GM23338 (cell line): ENCODE measurements around the gene H19. TPM values are rescaled to one million over a fixed set of nuclear protein-coding genes. Genes with fewer than 3 reads are reported as not detected.

Source experiments
- ATAC-seq: fragments of 200-7000 bp; cut with Tn5 transposase; 3 replicates; pipeline ENCODE4 v1.9.1; 2020
- DNase-seq: peaks from one replicate; pipeline ENCODE4 v3.0.0-alpha.2; 2015; ENCODE audit warnings: low spot score
- H2AFZ ChIP-seq: fragments of 200-600 bp; sonication (generic); 2 replicates; pipeline ENCODE4 v1.8.0; 2016; ENCODE audit warnings: antibody characterized with exemption, mild to moderate bottlenecking, moderate library complexity
- H3F3A ChIP-seq: fragments of 200-600 bp; sonication (generic); replicated peaks from 2 replicates; pipeline ENCODE4 v1.8.0; 2017; ENCODE audit warnings: antibody characterized with exemption, mixed run types, low read depth
- H3K27ac ChIP-seq: fragments of 200-600 bp; sonication (generic); 2 replicates; pipeline ENCODE4 v1.6.1; 2016; ENCODE audit warnings: low read depth
- H3K27me3 ChIP-seq: fragments of 200-600 bp; sonication (generic); 2 replicates; pipeline ENCODE4 v1.8.0; 2016; ENCODE audit warnings: mild to moderate bottlenecking, mixed run types, moderate library complexity; ENCODE audit not compliant: insufficient read depth
- H3K36me3 ChIP-seq: fragments of 200-600 bp; sonication (generic); 2 replicates; pipeline ENCODE4 v1.8.0; 2016; ENCODE audit warnings: mild to moderate bottlenecking; ENCODE audit not compliant: insufficient read depth
- H3K4me1 ChIP-seq: fragments of 200-600 bp; sonication (generic); 2 replicates; pipeline ENCODE4 v1.8.0; 2016; ENCODE audit warnings: mild to moderate bottlenecking, moderate library complexity; ENCODE audit not compliant: insufficient read depth
- H3K4me2 ChIP-seq: fragments of 200-600 bp; sonication (generic); 2 replicates; pipeline ENCODE4 v1.7.1; 2017; ENCODE audit warnings: mixed run types
- H3K4me3 ChIP-seq: fragments of 200-600 bp; sonication (generic); 2 replicates; pipeline ENCODE4 v1.6.1; 2016; ENCODE audit warnings: mixed run types
- H3K79me2 ChIP-seq: fragments of 200-600 bp; sonication (generic); replicated peaks from 2 replicates; pipeline ENCODE4 v1.8.0; 2017; ENCODE audit warnings: mild to moderate bottlenecking; ENCODE audit not compliant: insufficient read depth
- H3K9me2 ChIP-seq: fragments of 200-600 bp; sonication (generic); 2 replicates; pipeline ENCODE4 v1.8.0; 2017; ENCODE audit not compliant: insufficient read depth
- H4K20me1 ChIP-seq: fragments of 200-600 bp; sonication (generic); replicated peaks from 2 replicates; pipeline ENCODE4 v1.8.0; 2017; ENCODE audit warnings: mild to moderate bottlenecking; ENCODE audit not compliant: insufficient read depth
- H3K27ac Mint-ChIP-seq: 2 replicates; pipeline ENCODE4 v1.8.0; 2020; ENCODE audit warnings: inconsistent platforms, mild to moderate bottlenecking, moderate library complexity, mixed read lengths
- H3K27me3 Mint-ChIP-seq: 3 replicates; pipeline ENCODE4 v1.8.0; 2022; ENCODE audit warnings: low read depth, mild to moderate bottlenecking, moderate library complexity, mixed read lengths, inconsistent platforms; ENCODE audit not compliant: insufficient read depth, poor library complexity
- H3K36me3 Mint-ChIP-seq: 3 replicates; pipeline ENCODE4 v1.8.0; 2021; ENCODE audit warnings: low read depth, mild to moderate bottlenecking, inconsistent platforms, moderate library complexity, mixed read lengths
- H3K4me1 Mint-ChIP-seq: 3 replicates; pipeline ENCODE4 v1.8.0; 2020; ENCODE audit warnings: mild to moderate bottlenecking, inconsistent platforms, mixed read lengths
- H3K4me3 Mint-ChIP-seq: 3 replicates; pipeline ENCODE4 v1.8.0; 2021; ENCODE audit warnings: moderate library complexity, mild to moderate bottlenecking, inconsistent platforms, mixed read lengths
- H3K9me3 Mint-ChIP-seq: 3 replicates; pipeline ENCODE4 v1.8.0; 2020; ENCODE audit warnings: moderate library complexity, mild to moderate bottlenecking, inconsistent platforms, mixed read lengths
- CREB1 ChIP-seq: fragments of 250-450 bp; sonication (Bioruptor Pico); IDR thresholded peaks from 2 replicates; pipeline ENCODE4 v1.5.0; 2020; ENCODE audit warnings: low read depth, mild to moderate bottlenecking, moderate library complexity
- STAT1 ChIP-seq: IDR thresholded peaks from one replicate; pipeline ENCODE4 v1.6.1; 2016; ENCODE audit warnings: antibody characterized with exemption; ENCODE audit not compliant: unreplicated experiment
- polyA plus RNA-seq: library from polyadenylated mRNA; unstranded; fragments of >200 nt; fragmentation: Nextera tagmentation; extraction: Ambion mirVana; gene quantifications from 2 replicates; pipeline ENCODE4 v1.2.1, GENCODE V29; 2016
- total RNA-seq: library from RNA; depleted of rRNA; stranded (reverse); fragments of >200 nt; shearing (Covaris generic); gene quantifications from 2 replicates; pipeline ENCODE4 v1.2.3, GENCODE V29; 2014
- TF ChIP-seq, protein P1 (sequence below), 2 experiments: fragments of 200-600 bp in 1 of 2; sonication (generic) in 1 of 2; conservative IDR thresholded peaks; 2 replicates each; pipeline versions ENCODE4 v1.5.1 to v1.6.1; 2016 to 2017; ENCODE audit warnings: antibody characterized with exemption in 2 of 2, low read depth in 2 of 2, mild to moderate bottlenecking in 2 of 2, moderate library complexity in 1 of 2
- TF ChIP-seq, protein P2 (sequence below): IDR thresholded peaks from one replicate; pipeline ENCODE4 v1.6.1; 2018; ENCODE audit warnings: antibody characterized with exemption; ENCODE audit not compliant: unreplicated experiment
- TF ChIP-seq, protein P3 (sequence below): fragments of 250-450 bp; sonication (Bioruptor Pico); IDR thresholded peaks from 2 replicates; pipeline ENCODE4 v1.5.0; 2020; ENCODE audit warnings: mild to moderate bottlenecking, moderate library complexity

Gene H19
- total and polyA plus RNA-seq, 2 experiments from 2014 or later: 0.76 to 0.86 TPM

DNA sequence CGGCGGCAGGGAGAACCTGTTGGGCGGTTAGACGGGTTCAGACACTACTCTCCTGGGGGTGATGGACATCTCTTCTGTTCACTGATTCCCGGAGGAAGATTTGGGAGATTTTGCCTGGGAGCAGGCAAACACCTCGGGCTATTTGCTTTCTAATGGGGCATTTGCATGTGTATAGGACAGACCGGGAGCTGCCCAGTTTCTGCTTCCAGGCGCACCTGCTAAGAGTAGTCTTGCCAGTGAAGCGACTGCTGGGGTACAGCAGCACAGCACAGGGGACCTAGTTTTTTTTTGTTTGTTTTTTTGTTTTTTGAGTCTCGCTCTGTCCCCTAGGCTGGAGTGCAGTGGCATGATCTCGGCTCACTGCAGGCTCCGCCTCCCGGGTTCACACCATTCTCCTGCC is 6.8 kb upstream of the H19 start:
- DNase-seq (no peak), ATAC-seq (peak; percentile 99)
- H3K4me3 Mint-ChIP-seq: no peak overlapping the region
- H3K36me3 Mint-ChIP-seq: no peaks in the 10 kb centered on the region
- no peaks in the 10 kb centered on the region for H3K9me2 ChIP-seq
- H3K27me3 Mint-ChIP-seq: no peaks in the 10 kb centered on the region
- no peak overlapping the region for H2AFZ ChIP-seq
- no peaks in the 10 kb centered on the region for H3K9me3 Mint-ChIP-seq
- no peak overlapping the region for H3K27ac ChIP-seq
- H3K4me2 ChIP-seq: no peak overlapping the region
- H3K36me3 ChIP-seq: no peaks in the 10 kb centered on the region
- no peak for TF ChIP-seq STAT1
- TF ChIP-seq, protein P1, sequence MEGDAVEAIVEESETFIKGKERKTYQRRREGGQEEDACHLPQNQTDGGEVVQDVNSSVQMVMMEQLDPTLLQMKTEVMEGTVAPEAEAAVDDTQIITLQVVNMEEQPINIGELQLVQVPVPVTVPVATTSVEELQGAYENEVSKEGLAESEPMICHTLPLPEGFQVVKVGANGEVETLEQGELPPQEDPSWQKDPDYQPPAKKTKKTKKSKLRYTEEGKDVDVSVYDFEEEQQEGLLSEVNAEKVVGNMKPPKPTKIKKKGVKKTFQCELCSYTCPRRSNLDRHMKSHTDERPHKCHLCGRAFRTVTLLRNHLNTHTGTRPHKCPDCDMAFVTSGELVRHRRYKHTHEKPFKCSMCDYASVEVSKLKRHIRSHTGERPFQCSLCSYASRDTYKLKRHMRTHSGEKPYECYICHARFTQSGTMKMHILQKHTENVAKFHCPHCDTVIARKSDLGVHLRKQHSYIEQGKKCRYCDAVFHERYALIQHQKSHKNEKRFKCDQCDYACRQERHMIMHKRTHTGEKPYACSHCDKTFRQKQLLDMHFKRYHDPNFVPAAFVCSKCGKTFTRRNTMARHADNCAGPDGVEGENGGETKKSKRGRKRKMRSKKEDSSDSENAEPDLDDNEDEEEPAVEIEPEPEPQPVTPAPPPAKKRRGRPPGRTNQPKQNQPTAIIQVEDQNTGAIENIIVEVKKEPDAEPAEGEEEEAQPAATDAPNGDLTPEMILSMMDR (conservative IDR thresholded peaks at IDR 0.05; ENCODE audit: low read depth in 2 of 2): no peak
- TF ChIP-seq, protein P2, sequence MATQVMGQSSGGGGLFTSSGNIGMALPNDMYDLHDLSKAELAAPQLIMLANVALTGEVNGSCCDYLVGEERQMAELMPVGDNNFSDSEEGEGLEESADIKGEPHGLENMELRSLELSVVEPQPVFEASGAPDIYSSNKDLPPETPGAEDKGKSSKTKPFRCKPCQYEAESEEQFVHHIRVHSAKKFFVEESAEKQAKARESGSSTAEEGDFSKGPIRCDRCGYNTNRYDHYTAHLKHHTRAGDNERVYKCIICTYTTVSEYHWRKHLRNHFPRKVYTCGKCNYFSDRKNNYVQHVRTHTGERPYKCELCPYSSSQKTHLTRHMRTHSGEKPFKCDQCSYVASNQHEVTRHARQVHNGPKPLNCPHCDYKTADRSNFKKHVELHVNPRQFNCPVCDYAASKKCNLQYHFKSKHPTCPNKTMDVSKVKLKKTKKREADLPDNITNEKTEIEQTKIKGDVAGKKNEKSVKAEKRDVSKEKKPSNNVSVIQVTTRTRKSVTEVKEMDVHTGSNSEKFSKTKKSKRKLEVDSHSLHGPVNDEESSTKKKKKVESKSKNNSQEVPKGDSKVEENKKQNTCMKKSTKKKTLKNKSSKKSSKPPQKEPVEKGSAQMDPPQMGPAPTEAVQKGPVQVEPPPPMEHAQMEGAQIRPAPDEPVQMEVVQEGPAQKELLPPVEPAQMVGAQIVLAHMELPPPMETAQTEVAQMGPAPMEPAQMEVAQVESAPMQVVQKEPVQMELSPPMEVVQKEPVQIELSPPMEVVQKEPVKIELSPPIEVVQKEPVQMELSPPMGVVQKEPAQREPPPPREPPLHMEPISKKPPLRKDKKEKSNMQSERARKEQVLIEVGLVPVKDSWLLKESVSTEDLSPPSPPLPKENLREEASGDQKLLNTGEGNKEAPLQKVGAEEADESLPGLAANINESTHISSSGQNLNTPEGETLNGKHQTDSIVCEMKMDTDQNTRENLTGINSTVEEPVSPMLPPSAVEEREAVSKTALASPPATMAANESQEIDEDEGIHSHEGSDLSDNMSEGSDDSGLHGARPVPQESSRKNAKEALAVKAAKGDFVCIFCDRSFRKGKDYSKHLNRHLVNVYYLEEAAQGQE: no peak
- TF ChIP-seq, protein P3, sequence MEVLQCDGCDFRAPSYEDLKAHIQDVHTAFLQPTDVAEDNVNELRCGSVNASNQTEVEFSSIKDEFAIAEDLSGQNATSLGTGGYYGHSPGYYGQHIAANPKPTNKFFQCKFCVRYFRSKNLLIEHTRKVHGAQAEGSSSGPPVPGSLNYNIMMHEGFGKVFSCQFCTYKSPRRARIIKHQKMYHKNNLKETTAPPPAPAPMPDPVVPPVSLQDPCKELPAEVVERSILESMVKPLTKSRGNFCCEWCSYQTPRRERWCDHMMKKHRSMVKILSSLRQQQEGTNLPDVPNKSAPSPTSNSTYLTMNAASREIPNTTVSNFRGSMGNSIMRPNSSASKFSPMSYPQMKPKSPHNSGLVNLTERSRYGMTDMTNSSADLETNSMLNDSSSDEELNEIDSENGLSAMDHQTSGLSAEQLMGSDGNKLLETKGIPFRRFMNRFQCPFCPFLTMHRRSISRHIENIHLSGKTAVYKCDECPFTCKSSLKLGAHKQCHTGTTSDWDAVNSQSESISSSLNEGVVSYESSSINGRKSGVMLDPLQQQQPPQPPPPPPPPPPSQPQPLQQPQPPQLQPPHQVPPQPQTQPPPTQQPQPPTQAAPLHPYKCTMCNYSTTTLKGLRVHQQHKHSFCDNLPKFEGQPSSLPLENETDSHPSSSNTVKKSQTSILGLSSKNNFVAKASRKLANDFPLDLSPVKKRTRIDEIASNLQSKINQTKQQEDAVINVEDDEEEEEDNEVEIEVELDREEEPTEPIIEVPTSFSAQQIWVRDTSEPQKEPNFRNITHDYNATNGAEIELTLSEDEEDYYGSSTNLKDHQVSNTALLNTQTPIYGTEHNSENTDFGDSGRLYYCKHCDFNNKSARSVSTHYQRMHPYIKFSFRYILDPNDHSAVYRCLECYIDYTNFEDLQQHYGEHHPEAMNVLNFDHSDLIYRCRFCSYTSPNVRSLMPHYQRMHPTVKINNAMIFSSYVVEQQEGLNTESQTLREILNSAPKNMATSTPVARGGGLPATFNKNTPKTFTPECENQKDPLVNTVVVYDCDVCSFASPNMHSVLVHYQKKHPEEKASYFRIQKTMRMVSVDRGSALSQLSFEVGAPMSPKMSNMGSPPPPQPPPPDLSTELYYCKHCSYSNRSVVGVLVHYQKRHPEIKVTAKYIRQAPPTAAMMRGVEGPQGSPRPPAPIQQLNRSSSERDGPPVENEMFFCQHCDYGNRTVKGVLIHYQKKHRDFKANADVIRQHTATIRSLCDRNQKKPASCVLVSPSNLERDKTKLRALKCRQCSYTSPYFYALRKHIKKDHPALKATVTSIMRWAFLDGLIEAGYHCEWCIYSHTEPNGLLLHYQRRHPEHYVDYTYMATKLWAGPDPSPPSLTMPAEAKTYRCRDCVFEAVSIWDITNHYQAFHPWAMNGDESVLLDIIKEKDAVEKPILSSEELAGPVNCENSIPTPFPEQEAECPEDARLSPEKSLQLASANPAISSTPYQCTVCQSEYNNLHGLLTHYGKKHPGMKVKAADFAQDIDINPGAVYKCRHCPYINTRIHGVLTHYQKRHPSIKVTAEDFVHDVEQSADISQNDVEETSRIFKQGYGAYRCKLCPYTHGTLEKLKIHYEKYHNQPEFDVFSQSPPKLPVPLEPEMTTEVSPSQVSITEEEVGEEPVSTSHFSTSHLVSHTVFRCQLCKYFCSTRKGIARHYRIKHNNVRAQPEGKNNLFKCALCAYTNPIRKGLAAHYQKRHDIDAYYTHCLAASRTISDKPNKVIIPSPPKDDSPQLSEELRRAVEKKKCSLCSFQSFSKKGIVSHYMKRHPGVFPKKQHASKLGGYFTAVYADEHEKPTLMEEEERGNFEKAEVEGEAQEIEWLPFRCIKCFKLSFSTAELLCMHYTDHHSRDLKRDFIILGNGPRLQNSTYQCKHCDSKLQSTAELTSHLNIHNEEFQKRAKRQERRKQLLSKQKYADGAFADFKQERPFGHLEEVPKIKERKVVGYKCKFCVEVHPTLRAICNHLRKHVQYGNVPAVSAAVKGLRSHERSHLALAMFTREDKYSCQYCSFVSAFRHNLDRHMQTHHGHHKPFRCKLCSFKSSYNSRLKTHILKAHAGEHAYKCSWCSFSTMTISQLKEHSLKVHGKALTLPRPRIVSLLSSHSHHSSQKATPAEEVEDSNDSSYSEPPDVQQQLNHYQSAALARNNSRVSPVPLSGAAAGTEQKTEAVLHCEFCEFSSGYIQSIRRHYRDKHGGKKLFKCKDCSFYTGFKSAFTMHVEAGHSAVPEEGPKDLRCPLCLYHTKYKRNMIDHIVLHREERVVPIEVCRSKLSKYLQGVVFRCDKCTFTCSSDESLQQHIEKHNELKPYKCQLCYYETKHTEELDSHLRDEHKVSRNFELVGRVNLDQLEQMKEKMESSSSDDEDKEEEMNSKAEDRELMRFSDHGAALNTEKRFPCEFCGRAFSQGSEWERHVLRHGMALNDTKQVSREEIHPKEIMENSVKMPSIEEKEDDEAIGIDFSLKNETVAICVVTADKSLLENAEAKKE: no peak
- no peak for TF ChIP-seq CREB1 (CRISPR knock-in tag)
- no peaks in the 10 kb centered on the region for H3K27me3 ChIP-seq
- H3K4me1 Mint-ChIP-seq: no peaks in the 10 kb centered on the region
- no peaks in the 10 kb centered on the region for H4K20me1 ChIP-seq
- no peaks in the 10 kb centered on the region for H3K4me1 ChIP-seq
- no peak overlapping the region for H3K4me3 ChIP-seq
- no peaks in the 10 kb centered on the region for H3F3A ChIP-seq
- H3K27ac Mint-ChIP-seq: no peak overlapping the region
- no peaks in the 10 kb centered on the region for H3K79me2 ChIP-seq
